B cell (primary cell): ENCODE data around the gene BRMS1. TPM values are rescaled to one million over a fixed set of nuclear protein-coding genes. Genes with fewer than 3 reads are reported as not detected.

Experiments
- ATAC-seq: fragments of 200-7000 bp; cut with Tn5 transposase; one replicate; pipeline ENCODE4 v1.10.0; 2021; ENCODE audit warnings: low read depth, mild to moderate bottlenecking, moderate number of reproducible peaks, moderate library complexity
- CTCF ChIA-PET: fragments of 350-600 bp; sonication (Branson Sonifier 250); formaldehyde crosslinking; loops from one replicate; lab custom pipeline; 2021; ENCODE audit warnings: antibody characterized with exemption, inconsistent platforms; lab: Charles Lee
- POLR2A ChIA-PET: fragments of 350-600 bp; sonication (Branson Sonifier 250); formaldehyde crosslinking; loops from one replicate; lab custom pipeline; 2021; ENCODE audit warnings: antibody characterized with exemption; lab: Charles Lee
- DNase-seq: peaks from one replicate; pipeline ENCODE4 v3.0.0; 2013
- H2AFZ ChIP-seq: 2 replicates; pipeline ENCODE4 v1.6.1; 2012; ENCODE audit warnings: mild to moderate bottlenecking, low read depth, low read length; ENCODE audit not compliant: insufficient read depth, poor library complexity, severe bottlenecking
- H3K27ac ChIP-seq, 2 donors: 1 replicate in 1 of 2; 2 replicates in 1 of 2; pipeline ENCODE4 v1.5.1; 2012 to 2013; ENCODE audit warnings: low read length in 2 of 2, mild to moderate bottlenecking in 2 of 2, moderate library complexity in 1 of 2
- H3K27me3 ChIP-seq, 4 experiments: fragments of 200-600 bp in 1 of 4; sonication (generic) in 1 of 4; replicated peaks in 1 of 4; 1 replicate in 2 of 4; 2 replicates in 2 of 4; pipeline versions ENCODE4 v1.6.1 to v1.7.0; 2013 to 2016; ENCODE audit warnings: low read length in 3 of 4, mild to moderate bottlenecking in 2 of 4, mixed read lengths in 1 of 4, moderate library complexity in 1 of 4; ENCODE audit not compliant: insufficient read depth in 4 of 4, control insufficient read depth in 3 of 4; ENCODE audit errors: control extremely low read depth in 1 of 4
- H3K36me3 ChIP-seq, 2 experiments: replicated peaks in 1 of 2; 1 replicate in 1 of 2; 2 replicates in 1 of 2; pipeline versions ENCODE4 v1.6.1 to v1.7.1; 2013; ENCODE audit warnings: low read length in 1 of 2; ENCODE audit not compliant: insufficient read depth in 2 of 2, control insufficient read depth in 1 of 2; ENCODE audit errors: control extremely low read depth in 1 of 2, extremely low read depth in 1 of 2
- H3K4me1 ChIP-seq, 2 donors: fragments of 200-600 bp in 1 of 2; sonication (generic) in 1 of 2; 1 replicate in 1 of 2; 2 replicates in 1 of 2; pipeline versions ENCODE4 v1.5.1 to v1.6.1; 2013 to 2017; ENCODE audit warnings: low read length in 2 of 2; ENCODE audit not compliant: control insufficient read depth in 2 of 2, insufficient read depth in 2 of 2
- H3K4me2 ChIP-seq: replicated peaks from 2 replicates; pipeline ENCODE3; 2012; ENCODE audit warnings: mild to moderate bottlenecking, low read depth, low read length; ENCODE audit not compliant: poor library complexity, severe bottlenecking
- H3K4me3 ChIP-seq, 5 experiments: fragments of 200-600 bp in 1 of 5; sonication (generic) in 1 of 5; 1 replicate in 3 of 5; 2 replicates in 2 of 5; pipeline versions ENCODE4 v1.5.1 to v1.7.0; 2011 to 2016; ENCODE audit warnings: low read length in 4 of 5, mild to moderate bottlenecking in 4 of 5, low read depth in 2 of 5, control low read depth in 1 of 5, moderate library complexity in 1 of 5; ENCODE audit not compliant: insufficient read depth in 1 of 5; ENCODE audit errors: control extremely low read depth in 1 of 5, extremely low read depth in 1 of 5
- H3K79me2 ChIP-seq: fragments of 200-600 bp; sonication (generic); one replicate; pipeline ENCODE4 v1.6.0; 2016; ENCODE audit warnings: low read length; ENCODE audit not compliant: control insufficient read depth, insufficient read depth
- H3K9ac ChIP-seq: fragments of 200-600 bp; sonication (generic); 2 replicates; pipeline ENCODE4 v1.6.1; 2017; ENCODE audit warnings: mild to moderate bottlenecking, low read length, moderate library complexity
- H3K9me3 ChIP-seq, 3 donors: one replicate each; pipeline versions ENCODE4 v1.6.1 to v1.7.1; 2013; ENCODE audit warnings: low read length in 2 of 3; ENCODE audit not compliant: control insufficient read depth in 2 of 3, insufficient read depth in 1 of 3; ENCODE audit errors: control extremely low read depth in 1 of 3
- H4K20me1 ChIP-seq: 2 replicates; pipeline ENCODE4 v1.6.0; 2012; ENCODE audit warnings: mild to moderate bottlenecking, low read length; ENCODE audit not compliant: insufficient read depth, control insufficient read depth, poor library complexity, severe bottlenecking
- H3K27ac Mint-ChIP-seq: one replicate; pipeline ENCODE4 v1.8.0; 2021; ENCODE audit warnings: mixed read lengths
- H3K27me3 Mint-ChIP-seq: one replicate; pipeline ENCODE4 v1.8.0; 2021; ENCODE audit warnings: mixed read lengths
- H3K4me1 Mint-ChIP-seq: one replicate; pipeline ENCODE4 v1.8.0; 2021; ENCODE audit warnings: mixed read lengths
- H3K4me3 Mint-ChIP-seq: one replicate; pipeline ENCODE4 v1.8.0; 2021; ENCODE audit warnings: mixed read lengths
- H3K9me3 Mint-ChIP-seq: one replicate; pipeline ENCODE4 v1.8.0; 2022; ENCODE audit warnings: mixed read lengths; ENCODE audit not compliant: insufficient read depth
- EZH2 ChIP-seq: IDR thresholded peaks from 2 replicates; pipeline ENCODE4 v1.6.1; 2012; ENCODE audit warnings: borderline replicate concordance, low read depth, mild to moderate bottlenecking, moderate library complexity, low read length; ENCODE audit not compliant: insufficient read depth, poor library complexity, severe bottlenecking
- WGBS: methylation state at CpG from one replicate; pipeline ENCODE4 v1.1.5; 2013; ENCODE audit warnings: missing lambda C conversion rate; ENCODE audit not compliant: insufficient coverage; 5-methylcytosine and 5-hydroxymethylcytosine counted together
- intact Hi-C: fragments of 100-400 bp; cut with micrococcal nuclease; formaldehyde crosslinking; loops from one replicate; pipeline ENCODE4 v1.10.0; 2022
- polyA plus RNA-seq: library from polyadenylated mRNA; depleted of rRNA; stranded (reverse); fragments of >200 nt; gene quantifications from 2 replicates; pipeline ENCODE4 v1.2.3, GENCODE V29; 2012
- total RNA-seq, 2 donors: library from RNA; stranded (reverse); fragments of 120-200 nt in 1 of 2; gene quantifications; 1 replicate in 1 of 2; 2 replicates in 1 of 2; pipeline versions ENCODE4 v1.2.3 to v1.2.4, GENCODE V29; 2013 to 2022
- TF ChIP-seq, protein P1 (sequence below): fragments of 200-600 bp; IDR thresholded peaks from one replicate; pipeline ENCODE4 v1.8.0; 2022; ENCODE audit warnings: antibody characterized with exemption, mild to moderate bottlenecking

The BRMS1 gene
- total and polyA plus RNA-seq, 2 donors (not counting 1 experiment from before 2014, with no cell fraction given): 51.2 to 58.3 TPM

DNA sequence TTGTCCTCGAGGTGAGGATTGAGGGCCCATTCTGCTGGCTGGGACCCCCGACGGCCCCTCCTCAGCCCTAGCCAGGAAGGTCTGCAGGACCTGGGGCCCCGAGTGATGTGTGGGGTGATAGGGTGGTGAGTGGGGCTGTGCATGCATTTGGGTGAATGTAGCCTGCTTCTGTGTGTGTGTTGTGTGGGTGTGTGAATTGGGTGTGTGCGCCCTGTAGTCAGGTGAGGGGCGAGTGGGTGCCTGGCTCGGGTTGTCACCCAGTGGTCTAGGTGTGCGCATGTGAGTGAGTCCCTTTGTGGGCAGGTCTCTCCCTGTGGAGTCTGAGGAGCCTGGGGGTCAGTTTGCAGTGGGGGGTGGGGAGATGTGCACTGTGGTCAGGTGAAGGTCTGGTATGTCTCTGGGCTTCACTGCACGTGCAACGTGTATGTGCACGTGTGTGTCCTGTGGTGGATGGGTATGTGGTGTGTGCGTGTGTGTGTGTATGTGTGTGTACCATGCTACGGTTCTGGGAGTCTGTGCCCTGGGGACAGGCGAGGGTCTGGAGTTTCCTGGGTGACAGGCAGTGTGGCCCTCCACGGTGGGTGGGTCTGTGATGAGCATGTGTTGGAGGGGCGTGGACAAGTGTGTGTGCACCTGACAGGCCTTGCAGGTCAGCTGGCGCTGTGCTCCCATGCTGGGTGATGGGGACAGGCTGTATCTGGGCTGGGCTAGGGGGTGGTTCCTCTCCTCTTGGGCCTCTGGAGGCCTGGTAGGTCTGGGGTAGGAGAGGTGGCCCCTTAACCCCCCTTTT lies 52.2 kb downstream of the BRMS1 start:
- ATAC-seq (no peak), DNase-seq (peak; percentile 42)
- H3K27ac ChIP-seq: no peak overlapping the region
- peak overlapping the region; percentile 58 for H3K9ac ChIP-seq
- peaks cover 8% of the 10 kb centered on the region for H4K20me1 ChIP-seq
- TF ChIP-seq, protein P1, sequence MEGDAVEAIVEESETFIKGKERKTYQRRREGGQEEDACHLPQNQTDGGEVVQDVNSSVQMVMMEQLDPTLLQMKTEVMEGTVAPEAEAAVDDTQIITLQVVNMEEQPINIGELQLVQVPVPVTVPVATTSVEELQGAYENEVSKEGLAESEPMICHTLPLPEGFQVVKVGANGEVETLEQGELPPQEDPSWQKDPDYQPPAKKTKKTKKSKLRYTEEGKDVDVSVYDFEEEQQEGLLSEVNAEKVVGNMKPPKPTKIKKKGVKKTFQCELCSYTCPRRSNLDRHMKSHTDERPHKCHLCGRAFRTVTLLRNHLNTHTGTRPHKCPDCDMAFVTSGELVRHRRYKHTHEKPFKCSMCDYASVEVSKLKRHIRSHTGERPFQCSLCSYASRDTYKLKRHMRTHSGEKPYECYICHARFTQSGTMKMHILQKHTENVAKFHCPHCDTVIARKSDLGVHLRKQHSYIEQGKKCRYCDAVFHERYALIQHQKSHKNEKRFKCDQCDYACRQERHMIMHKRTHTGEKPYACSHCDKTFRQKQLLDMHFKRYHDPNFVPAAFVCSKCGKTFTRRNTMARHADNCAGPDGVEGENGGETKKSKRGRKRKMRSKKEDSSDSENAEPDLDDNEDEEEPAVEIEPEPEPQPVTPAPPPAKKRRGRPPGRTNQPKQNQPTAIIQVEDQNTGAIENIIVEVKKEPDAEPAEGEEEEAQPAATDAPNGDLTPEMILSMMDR: no peak
- TF ChIP-seq EZH2: no peak
- Mint-ChIP-seq H3K27ac (no peak overlapping the region), H3K4me3 (peak overlapping the region; percentile 80), H3K9me3 (no peaks in the 10 kb centered on the region), H3K4me1 (peaks cover 30% of the 10 kb centered on the region), H3K27me3 (peaks cover 18% of the 10 kb centered on the region)
- ChIA-PET CTCF (no interaction called here), POLR2A (no interaction called here)
- H3K4me2 ChIP-seq: peak overlapping the region; percentile 96
- peaks cover 33% of the 10 kb centered on the region in 2 donors for H3K4me1 ChIP-seq
- H3K4me3 ChIP-seq: no peak overlapping the region
- 62% methylated on average over 14 of the region's 17 CpGs for WGBS
- peak overlapping the region; percentile 71 for H2AFZ ChIP-seq
- peaks cover 0 to 4% (median 0%) of the 10 kb centered on the region in 3 donors for H3K9me3 ChIP-seq
- peaks cover 2 to 33% (median 15%) of the 10 kb centered on the region in 4 experiments for H3K27me3 ChIP-seq
- H3K79me2 ChIP-seq: peaks cover 11% of the 10 kb centered on the region
- H3K36me3 ChIP-seq: no peaks in the 10 kb centered on the region
- intact Hi-C loops: no loop called here
